ENCODE data around the gene SKA2.
"Not testable (repeated sequence)": the region's sequence is repeated elsewhere in the genome, so short reads cannot be mapped to it uniquely, and the experiment has no call there.

SKA2 gene

GRCh38 chr17:59107306-59107670, 47.7 kb downstream of the SKA2 start:
- peak overlapping the region; percentile 65 for H3K4me3 ChIP-seq (ENCODE audit: low read length)
- H2AFZ ChIP-seq (ENCODE audit: low read depth, low read length), result no peak overlapping the region
- H3K4me1 ChIP-seq (ENCODE audit: insufficient read depth, low read length), result peaks cover 11% of the 10 kb centered on the region
- H3K9me3 ChIP-seq (ENCODE audit: low read length), result no peaks in the 10 kb centered on the region
- peaks cover 31% of the 10 kb centered on the region for H3K36me3 ChIP-seq (ENCODE audit: insufficient read depth, low read length)
- no peaks in the 10 kb centered on the region for H3K27me3 ChIP-seq (ENCODE audit: insufficient read depth, low read length)

GRCh38 chr17:59106463-59107305, 48.3 kb downstream of the SKA2 start, which contains the start of gene TRIM37:
Gene TRIM37 (minus strand): TSS chr17:59106880. CDS start chr17:59106461, 419 bp downstream.
- peaks cover 25% of the 10 kb centered on the region for H3K36me3 ChIP-seq (ENCODE audit: insufficient read depth, low read length)
- H3K4me3 ChIP-seq (ENCODE audit: low read length), result peak within 1 kb of the TSS; percentile 65
- H2AFZ ChIP-seq (ENCODE audit: low read depth, low read length), result peak within 1 kb of the TSS; percentile 68
- H3K4me1 ChIP-seq (ENCODE audit: insufficient read depth, low read length), result peaks cover 11% of the 10 kb centered on the region
- H3K9me3 ChIP-seq (ENCODE audit: low read length), result no peaks in the 10 kb centered on the region
- no peaks in the 10 kb centered on the region for H3K27me3 ChIP-seq (ENCODE audit: insufficient read depth, low read length)

- no peaks in the 10 kb centered on the region for H3K27me3 ChIP-seq (ENCODE audit: insufficient read depth, low read length)
- peak overlapping the region; percentile 65 for H3K4me3 ChIP-seq (ENCODE audit: low read length)
- peaks cover 18% of the 10 kb centered on the region for H3K36me3 ChIP-seq (ENCODE audit: insufficient read depth, low read length)
- H2AFZ ChIP-seq (ENCODE audit: low read depth, low read length), result peak overlapping the region; percentile 68
- peaks cover 11% of the 10 kb centered on the region for H3K4me1 ChIP-seq (ENCODE audit: insufficient read depth, low read length)
- no peaks in the 10 kb centered on the region for H3K9me3 ChIP-seq (ENCODE audit: low read length)
Measured at GRCh38 chr17:59105852-59106462, 49.0 kb downstream of the SKA2 start.

GRCh38 chr17:59101178-59101577, 53.8 kb downstream of the SKA2 start:
- Histone ChIP-seq H3K9me3 (ENCODE audit: low read length) (peaks cover 8% of the 10 kb centered on the region), H3K4me3 (ENCODE audit: low read length) (no peak overlapping the region), H3K36me3 (ENCODE audit: insufficient read depth, low read length) (peaks cover 10% of the 10 kb centered on the region), H3K4me1 (ENCODE audit: insufficient read depth, low read length) (peaks cover 4% of the 10 kb centered on the region), H3K27me3 (ENCODE audit: insufficient read depth, low read length) (no peaks in the 10 kb centered on the region), H2AFZ (ENCODE audit: low read depth, low read length) (no peak overlapping the region)

- Histone ChIP-seq H3K27me3 (ENCODE audit: insufficient read depth, low read length) (no peaks in the 10 kb centered on the region), H2AFZ (ENCODE audit: low read depth, low read length) (no peak overlapping the region), H3K4me3 (ENCODE audit: low read length) (no peak overlapping the region), H3K4me1 (ENCODE audit: insufficient read depth, low read length) (no peaks in the 10 kb centered on the region), H3K36me3 (ENCODE audit: insufficient read depth, low read length) (peaks cover 10% of the 10 kb centered on the region), H3K9me3 (ENCODE audit: low read length) (peaks cover 8% of the 10 kb centered on the region)
Measured at GRCh38 chr17:59097876-59098275, 57.1 kb downstream of the SKA2 start.

- Histone ChIP-seq H3K4me1 (ENCODE audit: insufficient read depth, low read length) (no peaks in the 10 kb centered on the region), H3K4me3 (ENCODE audit: low read length) (no peak overlapping the region), H3K36me3 (ENCODE audit: insufficient read depth, low read length) (peaks cover 5% of the 10 kb centered on the region), H3K27me3 (ENCODE audit: insufficient read depth, low read length) (no peaks in the 10 kb centered on the region), H3K9me3 (ENCODE audit: low read length) (peaks cover 4% of the 10 kb centered on the region), H2AFZ (ENCODE audit: low read depth, low read length) (no peak overlapping the region)
Measured at GRCh38 chr17:59094861-59095530, 60.0 kb downstream of the SKA2 start.

- Histone ChIP-seq H2AFZ (ENCODE audit: low read depth, low read length) (no peak overlapping the region), H3K36me3 (ENCODE audit: insufficient read depth, low read length) (peaks cover 12% of the 10 kb centered on the region), H3K9me3 (ENCODE audit: low read length) (peaks cover 4% of the 10 kb centered on the region), H3K4me1 (ENCODE audit: insufficient read depth, low read length) (no peaks in the 10 kb centered on the region), H3K4me3 (ENCODE audit: low read length) (no peak overlapping the region), H3K27me3 (ENCODE audit: insufficient read depth, low read length) (no peaks in the 10 kb centered on the region)
Measured at GRCh38 chr17:59093702-59094231, 61.2 kb downstream of the SKA2 start.

GRCh38 chr17:59093145-59093701, 61.8 kb downstream of the SKA2 start:
- Histone ChIP-seq H3K36me3 (ENCODE audit: insufficient read depth, low read length) (peaks cover 14% of the 10 kb centered on the region), H3K27me3 (ENCODE audit: insufficient read depth, low read length) (no peaks in the 10 kb centered on the region), H3K9me3 (ENCODE audit: low read length) (peaks cover 2% of the 10 kb centered on the region), H3K4me1 (ENCODE audit: insufficient read depth, low read length) (no peaks in the 10 kb centered on the region), H3K4me3 (ENCODE audit: low read length) (no peak overlapping the region), H2AFZ (ENCODE audit: low read depth, low read length) (no peak overlapping the region)

- not testable (repeated sequence) for H3K4me3 ChIP-seq (ENCODE audit: low read length); H3K9me3 ChIP-seq (ENCODE audit: low read length); H3K4me1 ChIP-seq (ENCODE audit: insufficient read depth, low read length); H2AFZ ChIP-seq (ENCODE audit: low read depth, low read length); H3K27me3 ChIP-seq (ENCODE audit: insufficient read depth, low read length)
- peaks cover 26% of the 10 kb centered on the region for H3K36me3 ChIP-seq (ENCODE audit: insufficient read depth, low read length)
Measured at GRCh38 chr17:59090593-59090992, 64.4 kb downstream of the SKA2 start.

GRCh38 chr17:59084154-59084553, 70.8 kb downstream of the SKA2 start:
- peaks cover 2% of the 10 kb centered on the region for H3K9me3 ChIP-seq (ENCODE audit: low read length)
- H3K27me3 ChIP-seq (ENCODE audit: insufficient read depth, low read length), result no peaks in the 10 kb centered on the region
- H2AFZ ChIP-seq (ENCODE audit: low read depth, low read length), result no peak overlapping the region
- H3K36me3 ChIP-seq (ENCODE audit: insufficient read depth, low read length), result peaks cover 37% of the 10 kb centered on the region
- H3K4me3 ChIP-seq (ENCODE audit: low read length), result no peak overlapping the region
- no peaks in the 10 kb centered on the region for H3K4me1 ChIP-seq (ENCODE audit: insufficient read depth, low read length)

GRCh38 chr17:59074494-59074893, 80.5 kb downstream of the SKA2 start:
- Histone ChIP-seq H3K4me1 (ENCODE audit: insufficient read depth, low read length) (no peaks in the 10 kb centered on the region), H3K4me3 (ENCODE audit: low read length) (no peak overlapping the region), H3K36me3 (ENCODE audit: insufficient read depth, low read length) (peaks cover 40% of the 10 kb centered on the region), H2AFZ (ENCODE audit: low read depth, low read length) (no peak overlapping the region), H3K9me3 (ENCODE audit: low read length) (no peaks in the 10 kb centered on the region), H3K27me3 (ENCODE audit: insufficient read depth, low read length) (no peaks in the 10 kb centered on the region)

GRCh38 chr17:59073972-59074371, 81.0 kb downstream of the SKA2 start:
- Histone ChIP-seq H2AFZ (ENCODE audit: low read depth, low read length) (no peak overlapping the region), H3K36me3 (ENCODE audit: insufficient read depth, low read length) (peaks cover 36% of the 10 kb centered on the region), H3K4me1 (ENCODE audit: insufficient read depth, low read length) (no peaks in the 10 kb centered on the region), H3K27me3 (ENCODE audit: insufficient read depth, low read length) (no peaks in the 10 kb centered on the region), H3K9me3 (ENCODE audit: low read length) (no peaks in the 10 kb centered on the region), H3K4me3 (ENCODE audit: low read length) (no peak overlapping the region)

GRCh38 chr17:59069856-59070255, 85.1 kb downstream of the SKA2 start:
- no peak overlapping the region for H2AFZ ChIP-seq (ENCODE audit: low read depth, low read length)
- H3K4me1 ChIP-seq (ENCODE audit: insufficient read depth, low read length), result no peaks in the 10 kb centered on the region
- H3K9me3 ChIP-seq (ENCODE audit: low read length), result no peaks in the 10 kb centered on the region
- H3K27me3 ChIP-seq (ENCODE audit: insufficient read depth, low read length), result no peaks in the 10 kb centered on the region
- peaks cover 30% of the 10 kb centered on the region for H3K36me3 ChIP-seq (ENCODE audit: insufficient read depth, low read length)
- H3K4me3 ChIP-seq (ENCODE audit: low read length), result no peak overlapping the region

All from neuron (in vitro differentiated cells).